Epithelial cell of esophagus (primary cell): ENCODE data around the gene MICU2.

Experiments used
- DNase-seq: peaks from one replicate; pipeline ENCODE4 v3.0.0; 2010; ENCODE audit warnings: low read depth
- H3K4me3 ChIP-seq: 2 replicates; pipeline ENCODE4 v1.5.1; 2011; ENCODE audit warnings: mild to moderate bottlenecking, low read length, control low read depth
- CTCF ChIP-seq: IDR thresholded peaks from 2 replicates; pipeline ENCODE4 v1.5.1; 2011; ENCODE audit warnings: low read depth, mild to moderate bottlenecking, low read length, control low read depth, inconsistent platforms; ENCODE audit not compliant: insufficient read depth; ENCODE audit errors: missing control alignments

The MICU2 gene

GRCh38 chr13:21476893-21477472 lies 127.0 kb downstream of the MICU2 start:
- DNase-seq = peak; percentile 93
- H3K4me3 ChIP-seq = peak overlapping the region; percentile 42
- TF ChIP-seq CTCF = peak; percentile 98

GRCh38 chr13:21475115-21475514 lies 128.9 kb downstream of the MICU2 start:
- peak; percentile 46 for DNase-seq
- no peak overlapping the region for H3K4me3 ChIP-seq
- no peak for TF ChIP-seq CTCF

GRCh38 chr13:21470785-21471184 lies 133.2 kb downstream of the MICU2 start:
- no peak for TF ChIP-seq CTCF
- no peak for DNase-seq
- no peak overlapping the region for H3K4me3 ChIP-seq

- TF ChIP-seq CTCF = no peak
- no peak overlapping the region for H3K4me3 ChIP-seq
- no peak for DNase-seq
These were observed 137.4 kb downstream of the MICU2 start for GRCh38 chr13:21466527-21466926.

GRCh38 chr13:21465710-21466160 lies 138.2 kb downstream of the MICU2 start:
- no peak overlapping the region for H3K4me3 ChIP-seq
- TF ChIP-seq CTCF = no peak
- DNase-seq = no peak

- DNase-seq = no peak
- TF ChIP-seq CTCF = no peak
- H3K4me3 ChIP-seq = no peak overlapping the region
These were observed 140.5 kb downstream of the MICU2 start for GRCh38 chr13:21463424-21463823.

- no peak for DNase-seq
- TF ChIP-seq CTCF = no peak
- H3K4me3 ChIP-seq = no peak overlapping the region
These were observed 142.8 kb downstream of the MICU2 start for GRCh38 chr13:21461131-21461530.
